ENCODE results near the gene TBL1X.

GRCh38 chrX:9656871-9657270 lies 192.0 kb downstream of the TBL1X start:
- TF ChIP-seq CTCF (IDR thresholded peaks at IDR 0.05) (no peak), POLR2A (IDR thresholded peaks at IDR 0.05) (no peak)
